OCI-LY1 (cell line): ENCODE results near the gene GPR160.

Source experiments
- H2AFZ ChIP-seq: fragments of 200-600 bp; sonication (generic), shearing (Covaris generic); 2 replicates; pipeline ENCODE4 v1.6.0; 2014; ENCODE audit warnings: antibody characterized with exemption, mild to moderate bottlenecking, low read length
- H3F3A ChIP-seq: fragments of 200-600 bp; sonication (generic), shearing (Covaris generic); 2 replicates; pipeline ENCODE4 v1.6.0; 2014; ENCODE audit warnings: mild to moderate bottlenecking, antibody characterized with exemption, low read length, moderate library complexity; ENCODE audit not compliant: insufficient read depth
- H3K27ac ChIP-seq: fragments of 200-600 bp; sonication (generic); 2 replicates; pipeline ENCODE4 v1.5.1; 2014; ENCODE audit warnings: low read length, mixed run types, mild to moderate bottlenecking, low read depth; ENCODE audit not compliant: poor library complexity, severe bottlenecking
- H3K27me3 ChIP-seq: fragments of 200-600 bp; sonication (generic); 2 replicates; pipeline ENCODE4 v1.6.0; 2014; ENCODE audit warnings: antibody characterized with exemption, mild to moderate bottlenecking, low read length, moderate library complexity; ENCODE audit not compliant: insufficient read depth
- H3K36me3 ChIP-seq: fragments of 200-600 bp; sonication (generic); 2 replicates; pipeline ENCODE4 v1.6.1; 2014; ENCODE audit warnings: mild to moderate bottlenecking, antibody characterized with exemption, low read length, moderate library complexity, mixed read lengths; ENCODE audit not compliant: insufficient read depth
- H3K4me1 ChIP-seq: fragments of 200-600 bp; sonication (generic); 2 replicates; pipeline ENCODE4 v1.5.1; 2014; ENCODE audit warnings: mild to moderate bottlenecking, low read length, moderate library complexity; ENCODE audit not compliant: insufficient read depth, severe bottlenecking
- H3K4me2 ChIP-seq: fragments of 200-600 bp; sonication (generic), shearing (Covaris generic); 2 replicates; pipeline ENCODE4 v1.6.1; 2014; ENCODE audit warnings: low read length
- H3K4me3 ChIP-seq: fragments of 200-600 bp; sonication (generic); 2 replicates; pipeline ENCODE4 v1.5.1; 2014; ENCODE audit warnings: low read length, low read depth, mild to moderate bottlenecking, mixed read lengths; ENCODE audit not compliant: poor library complexity, severe bottlenecking
- H3K79me2 ChIP-seq: fragments of 200-600 bp; shearing (Covaris generic); 2 replicates; pipeline ENCODE4 v1.6.1; 2016; ENCODE audit warnings: mixed run types, low read length, mixed read lengths; ENCODE audit not compliant: insufficient read depth
- H3K9ac ChIP-seq: fragments of 200-600 bp; sonication (generic), shearing (Covaris generic); 2 replicates; pipeline ENCODE4 v1.6.1; 2014; ENCODE audit warnings: mild to moderate bottlenecking, low read length, mixed read lengths
- H3K9me2 ChIP-seq: fragments of 200-600 bp; sonication (generic), shearing (Covaris generic); 2 replicates; pipeline ENCODE4 v1.6.1; 2014; ENCODE audit warnings: low read depth, mild to moderate bottlenecking, low read length, mixed read lengths
- H3K9me3 ChIP-seq: fragments of 200-600 bp; shearing (Covaris generic); 2 replicates; pipeline ENCODE4 v1.6.1; 2014; ENCODE audit warnings: low read length, mixed read lengths
- H4K20me1 ChIP-seq: fragments of 200-600 bp; sonication (generic), shearing (Covaris generic); 2 replicates; pipeline ENCODE4 v1.6.0; 2016; ENCODE audit warnings: mild to moderate bottlenecking, low read length; ENCODE audit not compliant: insufficient read depth
- CTCF ChIP-seq: fragments of 200-600 bp; sonication (generic), shearing (Covaris generic); IDR thresholded peaks from 2 replicates; pipeline ENCODE4 v1.5.1; 2017; ENCODE audit warnings: mild to moderate bottlenecking, antibody characterized with exemption, low read length, moderate library complexity, mixed read lengths
- EZH2 ChIP-seq: fragments of 200-600 bp; sonication (generic), shearing (Covaris generic); IDR thresholded peaks from 2 replicates; pipeline ENCODE4 v1.8.0; 2017; ENCODE audit warnings: borderline replicate concordance, mixed run types, mild to moderate bottlenecking, antibody characterized with exemption, low read length, moderate library complexity, mixed read lengths

GPR160 gene

GRCh38 chr3:170078620-170079281, 41.0 kb downstream of the GPR160 start:
- Histone ChIP-seq H3K4me3 (no peak overlapping the region), H3K4me1 (peaks cover 4% of the 10 kb centered on the region), H3K9ac (no peak overlapping the region), H3K4me2 (no peak overlapping the region), H4K20me1 (no peaks in the 10 kb centered on the region), H3K9me2 (no peaks in the 10 kb centered on the region), H2AFZ (no peak overlapping the region), H3K27ac (no peak overlapping the region), H3K9me3 (no peaks in the 10 kb centered on the region), H3K36me3 (peaks cover 13% of the 10 kb centered on the region), H3K79me2 (no peaks in the 10 kb centered on the region), H3F3A (no peaks in the 10 kb centered on the region), H3K27me3 (no peaks in the 10 kb centered on the region)
- TF ChIP-seq CTCF (peak; percentile 64), EZH2 (no peak)

DNA sequence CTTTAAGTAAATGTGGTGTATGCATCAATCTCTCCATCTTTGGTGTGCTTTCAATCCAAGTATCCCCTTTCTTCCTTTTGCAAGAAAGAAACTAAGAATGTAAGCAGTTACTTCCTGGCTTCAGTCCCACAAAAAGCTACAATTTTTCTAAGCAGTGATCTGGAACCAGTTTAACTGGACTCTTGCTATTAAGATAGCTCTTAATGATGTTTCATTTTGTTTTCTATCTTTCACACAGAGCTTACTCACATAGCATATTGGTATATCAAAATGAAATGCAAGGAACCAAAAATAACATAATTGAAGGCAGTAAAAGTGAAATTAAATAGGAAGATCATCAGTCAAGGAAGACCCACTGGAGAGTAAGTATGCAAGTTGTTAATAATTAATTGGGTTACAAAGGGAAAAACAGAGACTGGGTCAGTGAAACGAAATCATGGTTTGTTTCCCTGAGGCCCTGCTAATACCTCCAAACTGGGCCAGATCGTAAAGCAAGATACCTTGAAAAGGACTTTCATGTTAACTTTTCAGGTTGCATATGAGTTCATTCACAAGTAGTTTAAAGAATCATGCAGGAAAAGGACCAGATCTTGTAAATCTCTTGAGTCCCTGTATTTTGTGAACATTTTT, 41.9 kb downstream of the GPR160 start:
- H3K9me2 ChIP-seq = no peaks in the 10 kb centered on the region
- no peaks in the 10 kb centered on the region for H4K20me1 ChIP-seq
- no peak for TF ChIP-seq EZH2
- H3K9me3 ChIP-seq = no peaks in the 10 kb centered on the region
- H3K4me3 ChIP-seq = no peak overlapping the region
- peaks cover 9% of the 10 kb centered on the region for H3K4me1 ChIP-seq
- no peaks in the 10 kb centered on the region for H3F3A ChIP-seq
- H2AFZ ChIP-seq = no peak overlapping the region
- no peak overlapping the region for H3K27ac ChIP-seq
- no peak overlapping the region for H3K9ac ChIP-seq
- H3K36me3 ChIP-seq = peaks cover 22% of the 10 kb centered on the region
- no peak overlapping the region for H3K4me2 ChIP-seq
- no peaks in the 10 kb centered on the region for H3K79me2 ChIP-seq
- no peaks in the 10 kb centered on the region for H3K27me3 ChIP-seq

GRCh38 chr3:170080605-170081004, 42.8 kb downstream of the GPR160 start:
- Histone ChIP-seq H3K4me3 (no peak overlapping the region), H3K36me3 (peaks cover 31% of the 10 kb centered on the region), H3K4me1 (peaks cover 9% of the 10 kb centered on the region), H2AFZ (no peak overlapping the region), H3K27ac (no peak overlapping the region), H3K79me2 (no peaks in the 10 kb centered on the region), H3K9me2 (no peaks in the 10 kb centered on the region), H3K27me3 (no peaks in the 10 kb centered on the region), H3K9me3 (no peaks in the 10 kb centered on the region), H3K9ac (no peak overlapping the region), H3F3A (no peaks in the 10 kb centered on the region), H3K4me2 (no peak overlapping the region), H4K20me1 (no peaks in the 10 kb centered on the region)
- no peak for TF ChIP-seq CTCF
- TF ChIP-seq EZH2 = no peak
